ENCODE data around the gene SLC29A3.

- TF ChIP-seq EZH2 (IDR thresholded peaks at IDR 0.05; ENCODE audit: low read length, unreplicated experiment) (no peak), EZH2phosphoT487 (IDR thresholded peaks at IDR 0.05; ENCODE audit: borderline replicate concordance, low read length) (no peak)
- TF ChIP-seq, protein P1, sequence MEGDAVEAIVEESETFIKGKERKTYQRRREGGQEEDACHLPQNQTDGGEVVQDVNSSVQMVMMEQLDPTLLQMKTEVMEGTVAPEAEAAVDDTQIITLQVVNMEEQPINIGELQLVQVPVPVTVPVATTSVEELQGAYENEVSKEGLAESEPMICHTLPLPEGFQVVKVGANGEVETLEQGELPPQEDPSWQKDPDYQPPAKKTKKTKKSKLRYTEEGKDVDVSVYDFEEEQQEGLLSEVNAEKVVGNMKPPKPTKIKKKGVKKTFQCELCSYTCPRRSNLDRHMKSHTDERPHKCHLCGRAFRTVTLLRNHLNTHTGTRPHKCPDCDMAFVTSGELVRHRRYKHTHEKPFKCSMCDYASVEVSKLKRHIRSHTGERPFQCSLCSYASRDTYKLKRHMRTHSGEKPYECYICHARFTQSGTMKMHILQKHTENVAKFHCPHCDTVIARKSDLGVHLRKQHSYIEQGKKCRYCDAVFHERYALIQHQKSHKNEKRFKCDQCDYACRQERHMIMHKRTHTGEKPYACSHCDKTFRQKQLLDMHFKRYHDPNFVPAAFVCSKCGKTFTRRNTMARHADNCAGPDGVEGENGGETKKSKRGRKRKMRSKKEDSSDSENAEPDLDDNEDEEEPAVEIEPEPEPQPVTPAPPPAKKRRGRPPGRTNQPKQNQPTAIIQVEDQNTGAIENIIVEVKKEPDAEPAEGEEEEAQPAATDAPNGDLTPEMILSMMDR (conservative IDR thresholded peaks at IDR 0.05; ENCODE audit: low read depth, low read length) = no peak
Observed at GRCh38 chr10:71299071-71299785, 19.8 kb upstream of the SLC29A3 start.
